SH-SY5Y (cell line): ENCODE measurements around the gene CTCF.

Experiments used
- GATA2 ChIP-seq: IDR thresholded peaks from 2 replicates; pipeline ENCODE4 v1.6.1; 2011; ENCODE audit warnings: mild to moderate bottlenecking, low read depth, low read length
- GATA3 ChIP-seq: IDR thresholded peaks from 2 replicates; pipeline ENCODE4 v1.6.1; 2011; ENCODE audit warnings: low read depth, mild to moderate bottlenecking, low read length, moderate library complexity

- no peak for TF ChIP-seq GATA2
- no peak for TF ChIP-seq GATA3
Observed at GRCh38 chr16:67563708-67564468, 1.6 kb downstream of the CTCF start.
